Endothelial cell (in vitro differentiated cells): ENCODE measurements around the gene TFPT. TPM values are rescaled to one million over a fixed set of nuclear protein-coding genes. Genes with fewer than 3 reads are reported as not detected.

ENCODE experiments used
- DNase-seq: peaks from one replicate; pipeline ENCODE4 v3.0.0; 2021; ENCODE audit warnings: low spot score
- H3K27ac Mint-ChIP-seq: one replicate; pipeline ENCODE4 v1.8.0; 2021; ENCODE audit warnings: mixed read lengths, inconsistent platforms; ENCODE audit not compliant: unreplicated experiment
- H3K27me3 Mint-ChIP-seq: one replicate; pipeline ENCODE4 v1.8.0; 2021; ENCODE audit warnings: mild to moderate bottlenecking, moderate library complexity, mixed read lengths, inconsistent platforms; ENCODE audit not compliant: unreplicated experiment
- H3K36me3 Mint-ChIP-seq: one replicate; pipeline ENCODE4 v1.8.0; 2021; ENCODE audit warnings: mild to moderate bottlenecking, low read depth, mixed read lengths, inconsistent platforms; ENCODE audit not compliant: unreplicated experiment
- H3K4me1 Mint-ChIP-seq: one replicate; pipeline ENCODE4 v1.8.0; 2021; ENCODE audit warnings: mild to moderate bottlenecking, mixed read lengths, inconsistent platforms; ENCODE audit not compliant: unreplicated experiment
- H3K4me3 Mint-ChIP-seq: one replicate; pipeline ENCODE4 v1.8.0; 2021; ENCODE audit warnings: mild to moderate bottlenecking, mixed read lengths, inconsistent platforms; ENCODE audit not compliant: unreplicated experiment
- H3K9me3 Mint-ChIP-seq: one replicate; pipeline ENCODE4 v1.8.0; 2021; ENCODE audit warnings: mixed read lengths, inconsistent platforms; ENCODE audit not compliant: unreplicated experiment
- CTCF ChIP-seq: fragments of 200-600 bp; sonication (generic); IDR thresholded peaks from one replicate; pipeline ENCODE4 v1.5.0; 2021; ENCODE audit warnings: antibody characterized with exemption; ENCODE audit not compliant: unreplicated experiment
- total RNA-seq: library from RNA; stranded (reverse); fragmentation: NEBNext Ultra II Directional; extraction: Animal tissue kit (Norgen Biotek cat#: 25700); gene quantifications from one replicate; pipeline ENCODE4 v1.2.1, GENCODE V29; 2021; ENCODE audit not compliant: unreplicated experiment

TFPT gene
- total RNA-seq, 1 donor from 2014 or later = 24.8 TPM

- Mint-ChIP-seq H3K36me3 (peaks cover 35% of the 10 kb centered on the region), H3K9me3 (no peaks in the 10 kb centered on the region), H3K4me1 (no peaks in the 10 kb centered on the region), H3K27ac (no peak overlapping the region), H3K27me3 (peaks cover 14% of the 10 kb centered on the region), H3K4me3 (no peak overlapping the region)
- no peak for TF ChIP-seq CTCF
- no peak for DNase-seq
Measured at GRCh38 chr19:54123682-54124081, 8.2 kb upstream of the TFPT start.

- DNase-seq = no peak
- Mint-ChIP-seq H3K36me3 (peaks cover 38% of the 10 kb centered on the region), H3K9me3 (no peaks in the 10 kb centered on the region), H3K4me3 (no peak overlapping the region), H3K27me3 (peaks cover 14% of the 10 kb centered on the region), H3K27ac (no peak overlapping the region), H3K4me1 (peaks cover 9% of the 10 kb centered on the region)
- no peak for TF ChIP-seq CTCF
Measured at GRCh38 chr19:54121259-54121658, 5.8 kb upstream of the TFPT start.

- TF ChIP-seq CTCF = no peak
- peak overlapping the region; percentile 99 for H3K4me3 Mint-ChIP-seq
- H3K4me1 Mint-ChIP-seq = peaks cover 25% of the 10 kb centered on the region
- DNase-seq = peak; percentile 45
- peaks cover 22% of the 10 kb centered on the region for H3K27me3 Mint-ChIP-seq
- H3K27ac Mint-ChIP-seq = peak overlapping the region; percentile 92
- H3K36me3 Mint-ChIP-seq = peaks cover 26% of the 10 kb centered on the region
- no peaks in the 10 kb centered on the region for H3K9me3 Mint-ChIP-seq
Measured at GRCh38 chr19:54114340-54115108, 933 bp downstream of the TFPT start.

GRCh38 chr19:54109651-54110050 lies 5.8 kb downstream of the TFPT start:
- H3K36me3 Mint-ChIP-seq = peaks cover 33% of the 10 kb centered on the region
- no peak overlapping the region for H3K27ac Mint-ChIP-seq
- H3K4me1 Mint-ChIP-seq = peaks cover 6% of the 10 kb centered on the region
- peaks cover 17% of the 10 kb centered on the region for H3K27me3 Mint-ChIP-seq
- no peaks in the 10 kb centered on the region for H3K9me3 Mint-ChIP-seq
- no peak for DNase-seq
- TF ChIP-seq CTCF = no peak
- H3K4me3 Mint-ChIP-seq = no peak overlapping the region

GRCh38 chr19:54108496-54108895 lies 7.0 kb downstream of the TFPT start:
- H3K27ac Mint-ChIP-seq = no peak overlapping the region
- peaks cover 3% of the 10 kb centered on the region for H3K4me1 Mint-ChIP-seq
- H3K27me3 Mint-ChIP-seq = peaks cover 12% of the 10 kb centered on the region
- no peak for TF ChIP-seq CTCF
- DNase-seq = no peak
- peaks cover 33% of the 10 kb centered on the region for H3K36me3 Mint-ChIP-seq
- H3K9me3 Mint-ChIP-seq = no peaks in the 10 kb centered on the region
- peak overlapping the region; percentile 42 for H3K4me3 Mint-ChIP-seq
